Endothelial cell of umbilical vein (primary cell): Measurements from ENCODE around the gene SLC15A5. TPM values are rescaled to one million over a fixed set of nuclear protein-coding genes. Genes with fewer than 3 reads are reported as not detected.

Experiments
- BruUV-seq: library from RNA; stranded (reverse); fragments of 400-500 nt; replicated peaks from 2 replicates; lab custom pipeline; 2021; lab: Mats Ljungman, UMichigan
- CTCF ChIA-PET: fragments of 300-600, 350-600 bp; sonication (Branson Sonifier 250); formaldehyde crosslinking; loops from one replicate; lab custom pipeline; 2021; ENCODE audit warnings: antibody characterized with exemption, inconsistent platforms; lab: Charles Lee
- POLR2A ChIA-PET: fragments of 300-600, 350-600 bp; sonication (Branson Sonifier 250); formaldehyde crosslinking; loops from one replicate; lab custom pipeline; 2021; ENCODE audit warnings: antibody characterized with exemption, inconsistent platforms; lab: Charles Lee
- DNase-seq: peaks from one replicate; pipeline ENCODE4 v3.0.0-alpha.2; 2011; ENCODE audit warnings: low read depth, low spot score
- FAIRE-seq: peaks from 2 replicates; lab custom pipeline; 2011; peaks lifted over from hg19 to GRCh38; lab: Jason Lieb, UNC
- H2AFZ ChIP-seq: 2 replicates; pipeline ENCODE4 v1.6.0; 2012; ENCODE audit warnings: low read depth, low read length, control low read depth, inconsistent platforms
- H3K27ac ChIP-seq: 2 replicates; pipeline ENCODE4 v1.5.1; 2011; ENCODE audit warnings: low read depth, mild to moderate bottlenecking, control low read depth, low read length, moderate library complexity; ENCODE audit not compliant: insufficient read depth
- H3K27me3 ChIP-seq, 2 experiments: 2 replicates each; pipeline versions ENCODE4 v1.6.0 to v1.6.1; 2011; ENCODE audit warnings: low read length in 2 of 2, mixed read lengths in 1 of 2; ENCODE audit not compliant: control insufficient read depth in 2 of 2, insufficient read depth in 2 of 2
- H3K36me3 ChIP-seq, 2 experiments: 2 replicates in 1 of 2; 3 replicates in 1 of 2; pipeline ENCODE4 v1.5.1; 2011; ENCODE audit warnings: low read length in 2 of 2, mild to moderate bottlenecking in 1 of 2, moderate library complexity in 1 of 2; ENCODE audit not compliant: control insufficient read depth in 2 of 2, insufficient read depth in 2 of 2; ENCODE audit errors: extremely low read depth in 1 of 2
- H3K4me1 ChIP-seq: 3 replicates; pipeline ENCODE4 v1.5.1; 2011; ENCODE audit warnings: mild to moderate bottlenecking, low read length; ENCODE audit not compliant: control insufficient read depth, insufficient read depth; ENCODE audit errors: extremely low read depth
- H3K4me2 ChIP-seq: 2 replicates; pipeline ENCODE4 v1.6.1; 2011; ENCODE audit warnings: low read length, control low read depth, mixed read lengths; ENCODE audit not compliant: insufficient read depth
- H3K4me3 ChIP-seq, 3 experiments: fragments of 200-600 bp in 1 of 3; sonication (generic), shearing (Covaris generic) in 1 of 3; replicated peaks in 1 of 3; 2 replicates each; pipeline ENCODE4 v1.5.1; 2011 to 2016; ENCODE audit warnings: control low read depth in 3 of 3, low read length in 3 of 3, mild to moderate bottlenecking in 2 of 3, inconsistent platforms in 1 of 3, low read depth in 1 of 3, moderate library complexity in 1 of 3; ENCODE audit not compliant: insufficient read depth in 1 of 3
- H3K79me2 ChIP-seq: 2 replicates; pipeline ENCODE4 v1.6.0; 2012; ENCODE audit warnings: low read length, inconsistent platforms; ENCODE audit not compliant: control insufficient read depth, insufficient read depth
- H3K9ac ChIP-seq: replicated peaks from 2 replicates; pipeline ENCODE3; 2011; ENCODE audit warnings: low read length, control low read depth; ENCODE audit not compliant: insufficient read depth; ENCODE audit errors: extremely low read depth
- H3K9me1 ChIP-seq: replicated peaks from 3 replicates; pipeline ENCODE4 v1.6.0; 2011; ENCODE audit warnings: mild to moderate bottlenecking, low read length; ENCODE audit not compliant: control insufficient read depth, insufficient read depth; ENCODE audit errors: extremely low read depth
- H3K9me3 ChIP-seq: replicated peaks from 2 replicates; pipeline ENCODE4 v1.5.1; 2012; ENCODE audit warnings: low read length, inconsistent platforms; ENCODE audit not compliant: control insufficient read depth, insufficient read depth
- H4K20me1 ChIP-seq: replicated peaks from 2 replicates; pipeline ENCODE3; 2011; ENCODE audit warnings: mild to moderate bottlenecking, low read length; ENCODE audit not compliant: control insufficient read depth, insufficient read depth; ENCODE audit errors: extremely low read depth
- JUN ChIP-seq: IDR thresholded peaks from 2 replicates; pipeline ENCODE4 v1.6.1; 2011; ENCODE audit warnings: borderline replicate concordance, low read depth; ENCODE audit not compliant: insufficient read length, insufficient read depth
- MAX ChIP-seq: IDR thresholded peaks from 2 replicates; pipeline ENCODE4 v1.6.1; 2011; ENCODE audit not compliant: insufficient read depth, insufficient read length
- MYC ChIP-seq: IDR thresholded peaks from one replicate; pipeline ENCODE4 v1.6.1; 2011; ENCODE audit warnings: mild to moderate bottlenecking, low read depth, low read length
- POLR2AphosphoS5 ChIP-seq: IDR thresholded peaks from 2 replicates; pipeline ENCODE4 v1.6.1; 2012; ENCODE audit warnings: low read depth, mild to moderate bottlenecking, control low read depth, low read length, moderate library complexity; ENCODE audit not compliant: insufficient read depth
- dilution Hi-C: fragments of 300-500 bp; cut with MboI; formaldehyde crosslinking; loops from one replicate; pipeline ENCODE4 v1.15.0; 2019; ENCODE audit warnings: low sequenced_read_pairs; ENCODE audit not compliant: extremely low pct_ligation_motif_present
- intact Hi-C: fragments of 100-400 bp; cut with micrococcal nuclease; formaldehyde crosslinking; loops from one replicate; pipeline ENCODE4 v1.10.0; 2022
- polyA plus RNA-seq, 4 experiments: library from polyadenylated mRNA; depleted of rRNA in 3 of 4; stranded (reverse) in 3 of 4; unstranded in 1 of 4; fragments of >200 nt; gene quantifications; 2 replicates each; pipeline versions ENCODE4 v1.2.1 to v1.2.3, GENCODE V29; 2011 to 2012; ENCODE audit warnings: missing spikeins in 1 of 4
- total RNA-seq: library from RNA; stranded (reverse); gene quantifications from 2 replicates; pipeline ENCODE4 v1.2.3, GENCODE V29; 2021
- TF ChIP-seq, protein P1 (sequence below), 2 donors: IDR thresholded peaks; 1 replicate in 1 of 2; 2 replicates in 1 of 2; pipeline ENCODE4 v1.5.1; 2011; ENCODE audit warnings: low read length in 2 of 2, mild to moderate bottlenecking in 2 of 2, moderate library complexity in 2 of 2, control low read depth in 1 of 2, inconsistent platforms in 1 of 2, low read depth in 1 of 2; ENCODE audit not compliant: insufficient read depth in 1 of 2; ENCODE audit errors: extremely low read depth in 1 of 2

Gene SLC15A5
- total and polyA plus RNA-seq, 2 donors (not counting 3 experiments of a cell fraction or from before 2014, with no cell fraction given): not detected

DNA sequence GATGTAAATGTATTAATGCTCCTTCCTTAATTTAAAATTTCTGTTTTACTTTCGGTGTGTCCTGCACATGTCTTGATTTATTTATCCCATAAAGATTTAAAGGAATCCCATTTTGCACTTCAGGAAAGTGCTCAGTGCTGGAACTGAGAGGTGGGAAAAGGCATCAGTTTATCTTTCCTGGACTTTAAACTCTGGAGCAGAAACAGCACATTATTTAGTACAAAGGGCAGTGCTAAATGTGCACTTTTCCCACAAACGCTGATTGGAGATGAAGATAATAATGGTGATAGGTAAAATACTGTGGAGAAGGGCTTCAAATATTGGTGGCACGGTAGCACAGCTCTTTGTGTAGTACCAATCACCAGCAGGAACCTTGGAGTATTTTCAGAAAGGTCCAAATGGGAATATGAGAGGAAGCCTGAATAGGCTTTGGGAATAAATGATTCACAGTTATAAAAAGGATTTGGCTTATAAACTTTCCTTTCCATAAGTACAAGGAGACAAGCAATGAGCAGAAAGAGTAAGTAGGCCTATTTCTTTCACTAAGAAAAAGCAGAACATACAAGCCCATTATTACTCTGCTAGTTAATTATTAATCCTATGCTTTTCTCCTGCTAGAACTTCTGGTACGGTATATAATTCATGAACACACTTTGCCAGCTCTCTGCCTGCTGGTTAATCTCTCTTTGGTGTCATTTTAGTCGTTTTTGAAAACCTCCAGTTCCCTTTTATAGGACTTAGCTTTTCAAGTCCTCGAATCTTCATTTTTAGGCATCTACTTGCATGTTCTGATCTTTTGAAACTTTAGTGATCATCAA is 58.3 kb downstream of the SLC15A5 start:
- ChIA-PET POLR2A (no interaction called here), CTCF (no interaction called here)
- Histone ChIP-seq H3K9ac (no peak overlapping the region), H3K9me1 (no peaks in the 10 kb centered on the region), H3K4me3 (no peak overlapping the region), H4K20me1 (no peaks in the 10 kb centered on the region), H3K79me2 (no peaks in the 10 kb centered on the region), H3K27ac (no peak overlapping the region), H3K36me3 (no peaks in the 10 kb centered on the region), H3K4me1 (no peaks in the 10 kb centered on the region), H2AFZ (no peak overlapping the region), H3K9me3 (no peaks in the 10 kb centered on the region), H3K27me3 (no peaks in the 10 kb centered on the region), H3K4me2 (no peak overlapping the region)
- BruUV-seq: no TSS peak
- TF ChIP-seq JUN: no peak
- TF ChIP-seq MAX: no peak
- no peak for TF ChIP-seq MYC
- TF ChIP-seq, protein P1, sequence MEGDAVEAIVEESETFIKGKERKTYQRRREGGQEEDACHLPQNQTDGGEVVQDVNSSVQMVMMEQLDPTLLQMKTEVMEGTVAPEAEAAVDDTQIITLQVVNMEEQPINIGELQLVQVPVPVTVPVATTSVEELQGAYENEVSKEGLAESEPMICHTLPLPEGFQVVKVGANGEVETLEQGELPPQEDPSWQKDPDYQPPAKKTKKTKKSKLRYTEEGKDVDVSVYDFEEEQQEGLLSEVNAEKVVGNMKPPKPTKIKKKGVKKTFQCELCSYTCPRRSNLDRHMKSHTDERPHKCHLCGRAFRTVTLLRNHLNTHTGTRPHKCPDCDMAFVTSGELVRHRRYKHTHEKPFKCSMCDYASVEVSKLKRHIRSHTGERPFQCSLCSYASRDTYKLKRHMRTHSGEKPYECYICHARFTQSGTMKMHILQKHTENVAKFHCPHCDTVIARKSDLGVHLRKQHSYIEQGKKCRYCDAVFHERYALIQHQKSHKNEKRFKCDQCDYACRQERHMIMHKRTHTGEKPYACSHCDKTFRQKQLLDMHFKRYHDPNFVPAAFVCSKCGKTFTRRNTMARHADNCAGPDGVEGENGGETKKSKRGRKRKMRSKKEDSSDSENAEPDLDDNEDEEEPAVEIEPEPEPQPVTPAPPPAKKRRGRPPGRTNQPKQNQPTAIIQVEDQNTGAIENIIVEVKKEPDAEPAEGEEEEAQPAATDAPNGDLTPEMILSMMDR (IDR thresholded peaks at IDR 0.05; ENCODE audit: extremely low read depth in 1 of 2, insufficient read depth in 1 of 2, low read depth in 1 of 2, low read length in 2 of 2): no peak
- no peak for TF ChIP-seq POLR2AphosphoS5
- dilution Hi-C loops (no loop called here), intact Hi-C loops (no loop called here)
- FAIRE-seq (no peak), DNase-seq (no peak)
